ENCODE measurements around the gene CEP20.
A peak's percentile ranks its signal among the peaks of the same experiment; 100 is the strongest.

The CEP20 gene

DNA sequence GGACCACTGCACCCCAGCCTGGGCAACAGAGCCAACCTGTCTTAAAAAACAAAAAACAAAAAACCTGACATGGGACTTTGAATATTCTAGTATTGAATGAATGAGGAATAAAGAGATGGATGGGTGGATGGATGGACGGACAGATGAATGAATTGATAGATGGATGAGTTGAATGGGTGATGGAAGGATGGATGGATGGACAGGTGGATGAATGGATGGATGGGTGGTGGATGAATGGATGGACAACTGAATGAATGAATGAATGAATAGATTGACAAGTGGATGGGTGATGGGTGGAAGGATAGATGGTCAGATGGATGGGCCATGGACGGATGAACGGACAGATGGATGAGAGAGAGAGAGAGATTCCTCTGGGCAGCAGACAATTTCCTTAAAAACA is 22.8 kb upstream of the CEP20 start:
- TF ChIP-seq CREB1 (IDR thresholded peaks at IDR 0.05; ENCODE audit: low read depth), result no peak
- TF ChIP-seq, protein P1, sequence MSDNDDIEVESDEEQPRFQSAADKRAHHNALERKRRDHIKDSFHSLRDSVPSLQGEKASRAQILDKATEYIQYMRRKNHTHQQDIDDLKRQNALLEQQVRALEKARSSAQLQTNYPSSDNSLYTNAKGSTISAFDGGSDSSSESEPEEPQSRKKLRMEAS (IDR thresholded peaks at IDR 0.05), result no peak
- no peak for TF ChIP-seq FOXM1 (IDR thresholded peaks at IDR 0.05; ENCODE audit: borderline replicate concordance, low read depth)
- TF ChIP-seq ZBTB7A (IDR thresholded peaks at IDR 0.05; ENCODE audit: low read depth), result no peak
- no peak for TF ChIP-seq TCF12 (IDR thresholded peaks at IDR 0.05; ENCODE audit: low read depth)

GRCh38 chr16:15907863-15908478 is 19.6 kb upstream of the CEP20 start:
- peak; percentile 97 for TF ChIP-seq USF1 (IDR thresholded peaks at IDR 0.05)
- no peak for TF ChIP-seq EP300 (IDR thresholded peaks at IDR 0.05; ENCODE audit: borderline replicate concordance)

DNA sequence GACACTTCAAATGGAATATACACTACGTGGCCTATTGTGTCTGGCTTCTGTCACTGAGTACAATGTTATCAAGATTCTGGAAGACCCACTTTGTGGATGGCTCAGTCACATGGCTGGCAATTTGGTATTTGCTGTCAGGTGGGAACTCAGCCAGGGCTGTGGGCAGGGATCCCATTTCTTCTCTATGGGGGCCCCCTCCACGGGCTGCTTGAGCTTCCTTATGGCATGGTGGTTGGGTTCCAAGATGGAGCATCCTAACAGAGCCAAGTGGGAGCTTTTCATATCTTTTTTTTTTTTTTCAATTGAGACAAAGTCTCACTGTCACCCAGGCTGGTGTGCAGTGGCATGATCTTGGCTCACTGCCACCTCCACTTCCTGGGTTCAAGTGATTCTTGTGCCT is 18.0 kb upstream of the CEP20 start:
- no peak for TF ChIP-seq CEBPB (IDR thresholded peaks at IDR 0.05)

DNA sequence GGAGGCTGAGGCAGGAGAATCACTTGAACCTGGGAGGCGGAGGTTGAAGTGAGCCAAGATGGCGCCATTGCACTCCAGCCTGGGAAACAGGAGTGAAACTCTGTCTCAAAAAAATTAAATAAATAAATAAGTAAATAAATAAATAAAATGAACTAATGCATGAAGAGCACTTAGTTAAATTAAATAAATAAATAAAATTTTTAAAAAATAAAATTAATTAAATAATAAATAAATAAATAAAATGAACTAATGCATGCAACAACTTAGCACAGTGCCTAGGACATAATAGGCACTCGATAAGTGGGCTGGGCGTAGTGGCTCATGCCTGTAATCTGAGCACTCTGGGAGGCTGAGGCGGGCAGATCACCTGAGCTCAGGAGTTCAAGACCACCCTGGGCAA is 15.6 kb upstream of the CEP20 start:
- no peak for TF ChIP-seq NFIC (IDR thresholded peaks at IDR 0.05)
- TF ChIP-seq FOXM1 (IDR thresholded peaks at IDR 0.05; ENCODE audit: borderline replicate concordance, low read depth), result no peak
- TF ChIP-seq TCF12 (IDR thresholded peaks at IDR 0.05; ENCODE audit: low read depth), result no peak
- no peak for TF ChIP-seq ZBTB7A (IDR thresholded peaks at IDR 0.05; ENCODE audit: low read depth)
- no peak for TF ChIP-seq TAF1 (IDR thresholded peaks at IDR 0.05; ENCODE audit: low read depth)
- TF ChIP-seq CEBPB (IDR thresholded peaks at IDR 0.05), result no peak
- TF ChIP-seq YY1 (IDR thresholded peaks at IDR 0.05; ENCODE audit: low read depth), result no peak
- TF ChIP-seq CREB1 (IDR thresholded peaks at IDR 0.05; ENCODE audit: low read depth), result no peak

GRCh38 chr16:15900901-15901500 is 12.6 kb upstream of the CEP20 start:
- no peak for TF ChIP-seq TEAD4 (IDR thresholded peaks at IDR 0.05)
- TF ChIP-seq TCF12 (IDR thresholded peaks at IDR 0.05; ENCODE audit: low read depth), result no peak
- TF ChIP-seq, protein P1 (IDR thresholded peaks at IDR 0.05), result no peak
- no peak for TF ChIP-seq REST (IDR thresholded peaks at IDR 0.05; ENCODE audit: low read depth)
- TF ChIP-seq YY1 (IDR thresholded peaks at IDR 0.05; ENCODE audit: low read depth), result no peak

DNA sequence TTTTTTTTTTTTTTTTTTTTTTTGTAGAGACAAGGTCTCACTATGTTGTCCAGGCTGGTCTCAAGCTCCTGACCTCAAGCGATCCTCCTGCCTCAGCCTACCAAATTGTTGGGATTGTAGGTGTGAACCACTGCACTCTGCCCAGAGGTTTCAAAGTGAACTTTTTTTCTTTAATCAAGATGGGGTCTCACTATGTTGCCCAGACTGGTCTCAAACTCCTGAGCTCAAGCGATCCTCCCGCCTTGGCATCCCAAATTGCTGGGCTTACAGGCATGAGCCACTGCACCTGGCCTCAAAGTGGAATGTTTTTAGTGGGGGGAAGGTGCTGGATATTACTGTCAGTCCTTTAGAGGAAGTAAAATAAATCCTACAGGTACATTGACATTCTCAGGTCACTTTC is 12.0 kb upstream of the CEP20 start:
- no peak for TF ChIP-seq YY1 (IDR thresholded peaks at IDR 0.05; ENCODE audit: low read depth)
- TF ChIP-seq TAF1 (IDR thresholded peaks at IDR 0.05; ENCODE audit: low read depth), result no peak
- no peak for TF ChIP-seq CEBPB (IDR thresholded peaks at IDR 0.05)
- TF ChIP-seq ZBTB7A (IDR thresholded peaks at IDR 0.05; ENCODE audit: low read depth), result no peak
- TF ChIP-seq RAD21 (IDR thresholded peaks at IDR 0.05; ENCODE audit: low read depth), result no peak
- TF ChIP-seq EP300 (IDR thresholded peaks at IDR 0.05; ENCODE audit: borderline replicate concordance), result no peak
- no peak for TF ChIP-seq TEAD4 (IDR thresholded peaks at IDR 0.05)
- TF ChIP-seq FOXM1 (IDR thresholded peaks at IDR 0.05; ENCODE audit: borderline replicate concordance, low read depth), result no peak
- TF ChIP-seq, protein P1 (IDR thresholded peaks at IDR 0.05), result no peak
- TF ChIP-seq CREB1 (IDR thresholded peaks at IDR 0.05; ENCODE audit: low read depth), result no peak
- TF ChIP-seq TCF12 (IDR thresholded peaks at IDR 0.05; ENCODE audit: low read depth), result no peak

DNA sequence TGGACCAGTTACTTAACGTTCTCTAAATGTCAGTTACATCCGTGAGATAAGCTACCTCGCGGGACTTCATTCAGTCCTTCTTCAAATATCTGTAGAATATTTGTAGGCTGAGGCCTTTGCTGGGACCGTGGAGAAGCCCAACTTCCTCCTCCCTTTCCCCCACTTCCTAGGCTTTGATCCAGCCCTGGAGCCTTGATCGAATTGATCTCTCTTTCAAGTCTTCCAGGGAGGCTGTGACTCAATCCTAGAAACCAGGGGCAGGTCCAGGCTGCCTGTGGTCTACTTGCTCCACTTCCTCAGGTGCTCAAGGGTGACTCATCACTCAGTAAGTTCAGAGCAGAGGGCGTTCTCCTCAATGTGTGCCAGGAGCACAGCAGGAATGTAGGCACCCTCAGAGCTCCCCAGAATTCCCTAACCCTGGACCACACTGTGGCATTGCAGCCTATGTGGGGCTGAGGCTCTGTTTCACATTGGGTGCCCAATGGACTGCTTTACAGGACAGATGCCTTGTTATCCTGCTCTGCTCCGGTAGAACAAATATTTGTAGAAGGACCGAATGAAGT is 11.2 kb upstream of the CEP20 start:
- peak; percentile 92 for TF ChIP-seq TEAD4 (IDR thresholded peaks at IDR 0.05)
- TF ChIP-seq YY1 (IDR thresholded peaks at IDR 0.05; ENCODE audit: low read depth), result no peak; the same call in 1 of the 2 replicates
- TF ChIP-seq RAD21 (IDR thresholded peaks at IDR 0.05; ENCODE audit: low read depth), result peak; percentile 39; the same call in 1 of the 2 replicates
- TF ChIP-seq NFIC (IDR thresholded peaks at IDR 0.05), result peak; percentile 97
- TF ChIP-seq USF1 (IDR thresholded peaks at IDR 0.05), result peak; percentile 35
- peak; percentile 89 for TF ChIP-seq EP300 (IDR thresholded peaks at IDR 0.05; ENCODE audit: borderline replicate concordance)
- peak; percentile 93 for TF ChIP-seq TCF12 (IDR thresholded peaks at IDR 0.05; ENCODE audit: low read depth)
- 0 out of 2 replicates have a peak, but pooled peaks have one; percentile 49 for TF ChIP-seq ZBTB7A (IDR thresholded peaks at IDR 0.05; ENCODE audit: low read depth)
- no peak for TF ChIP-seq REST (IDR thresholded peaks at IDR 0.05; ENCODE audit: low read depth)
- peak; percentile 71 for TF ChIP-seq CEBPB (IDR thresholded peaks at IDR 0.05)
- no peak for TF ChIP-seq CREB1 (IDR thresholded peaks at IDR 0.05; ENCODE audit: low read depth)
- 0 out of 2 replicates have a peak, but pooled peaks have one; percentile 31 for TF ChIP-seq TAF1 (IDR thresholded peaks at IDR 0.05; ENCODE audit: low read depth)
- TF ChIP-seq, protein P1 (IDR thresholded peaks at IDR 0.05), result peak; percentile 76
- no peak for TF ChIP-seq EGR1 (IDR thresholded peaks at IDR 0.05)
- TF ChIP-seq FOXM1 (IDR thresholded peaks at IDR 0.05; ENCODE audit: borderline replicate concordance, low read depth), result peak; percentile 84
